Stimulated activated effector memory CD8-positive, alpha-beta T cell treated with anti-CD3 and anti-CD28 coated beads, Interleukin-12 subunit alpha, Interleukin-12 subunit beta, amount 100 ng/mL, for 72 hours (primary cell): ENCODE data around the gene PPARG.

Source experiments
- ATAC-seq: fragments of 150-1000 bp; cut with Tn5 transposase; 2 replicates; pipeline ENCODE4 v1.10.0; 2021
- DNase-seq, 2 donors: peaks; one replicate each; pipeline ENCODE4 v3.0.0; 2021 to 2022; ENCODE audit warnings: low spot score in 2 of 2
- H3K27ac Mint-ChIP-seq: one replicate; pipeline ENCODE4 v1.8.0; 2022; ENCODE audit warnings: mild to moderate bottlenecking, mixed read lengths
- H3K36me3 Mint-ChIP-seq: one replicate; pipeline ENCODE4 v1.8.0; 2022; ENCODE audit warnings: mild to moderate bottlenecking, mixed read lengths
- H3K4me1 Mint-ChIP-seq: one replicate; pipeline ENCODE4 v1.8.0; 2022; ENCODE audit warnings: mixed read lengths
- H3K4me3 Mint-ChIP-seq: one replicate; pipeline ENCODE4 v1.8.0; 2022; ENCODE audit warnings: mild to moderate bottlenecking, mixed read lengths
- H3K9me3 Mint-ChIP-seq: one replicate; pipeline ENCODE4 v1.8.0; 2022; ENCODE audit warnings: mixed read lengths

PPARG gene

DNA sequence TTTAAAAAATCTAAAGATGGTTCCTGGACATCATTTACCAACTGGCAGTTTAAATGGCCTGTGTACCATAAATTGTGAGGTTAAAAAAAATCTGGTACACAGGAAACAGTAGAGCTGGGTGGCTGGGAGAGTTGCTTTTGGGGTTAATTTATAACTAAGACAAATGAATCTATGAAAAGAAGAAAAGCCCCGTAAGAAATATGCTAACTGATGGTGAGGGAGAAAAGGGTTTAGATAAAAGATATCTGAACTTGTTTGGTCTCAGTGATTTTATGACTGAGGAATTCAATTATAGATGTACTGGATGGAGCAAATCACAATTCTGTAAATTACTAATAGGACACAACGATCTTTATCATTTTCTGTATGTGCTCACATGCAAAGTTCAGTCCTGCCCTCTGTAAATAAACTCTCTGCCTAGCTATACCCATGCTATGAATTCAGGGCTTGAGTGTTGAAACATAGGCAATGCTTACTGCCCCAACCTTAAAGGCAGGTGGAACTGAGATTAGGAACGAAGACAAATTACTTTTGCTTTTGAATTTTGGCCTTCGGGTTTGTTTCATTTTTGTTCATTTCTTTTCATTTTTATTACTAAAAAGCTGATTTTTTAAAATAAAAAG, 28.0 kb downstream of the PPARG start:
- Mint-ChIP-seq H3K4me1 (no peaks in the 10 kb centered on the region), H3K27ac (no peak overlapping the region), H3K4me3 (no peak overlapping the region), H3K36me3 (no peaks in the 10 kb centered on the region), H3K9me3 (no peaks in the 10 kb centered on the region)
- DNase-seq (no peak), ATAC-seq (no peak)

DNA sequence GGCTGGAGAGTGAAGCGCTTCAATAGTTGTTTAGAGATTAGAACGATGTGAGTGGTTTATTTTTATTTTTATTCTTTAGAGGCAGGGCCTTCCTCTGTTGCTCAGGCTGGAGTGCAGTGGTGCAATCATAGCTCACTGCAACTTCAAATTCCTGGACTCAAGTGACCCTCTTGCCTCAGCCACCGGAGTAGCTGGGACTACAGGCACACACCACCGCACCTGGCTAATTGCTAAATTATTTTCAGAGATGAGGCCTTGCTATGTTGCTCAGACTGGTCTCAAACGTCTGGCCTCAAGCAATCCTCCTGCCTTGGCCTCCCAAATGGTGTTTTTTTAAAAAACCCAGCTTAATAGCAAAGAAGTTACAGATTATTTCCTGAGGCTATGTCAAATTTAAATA, 29.0 kb downstream of the PPARG start:
- Mint-ChIP-seq H3K27ac (no peak overlapping the region), H3K9me3 (no peaks in the 10 kb centered on the region), H3K36me3 (no peaks in the 10 kb centered on the region), H3K4me1 (no peaks in the 10 kb centered on the region), H3K4me3 (no peak overlapping the region)
- DNase-seq (no peak), ATAC-seq (no peak)

DNA sequence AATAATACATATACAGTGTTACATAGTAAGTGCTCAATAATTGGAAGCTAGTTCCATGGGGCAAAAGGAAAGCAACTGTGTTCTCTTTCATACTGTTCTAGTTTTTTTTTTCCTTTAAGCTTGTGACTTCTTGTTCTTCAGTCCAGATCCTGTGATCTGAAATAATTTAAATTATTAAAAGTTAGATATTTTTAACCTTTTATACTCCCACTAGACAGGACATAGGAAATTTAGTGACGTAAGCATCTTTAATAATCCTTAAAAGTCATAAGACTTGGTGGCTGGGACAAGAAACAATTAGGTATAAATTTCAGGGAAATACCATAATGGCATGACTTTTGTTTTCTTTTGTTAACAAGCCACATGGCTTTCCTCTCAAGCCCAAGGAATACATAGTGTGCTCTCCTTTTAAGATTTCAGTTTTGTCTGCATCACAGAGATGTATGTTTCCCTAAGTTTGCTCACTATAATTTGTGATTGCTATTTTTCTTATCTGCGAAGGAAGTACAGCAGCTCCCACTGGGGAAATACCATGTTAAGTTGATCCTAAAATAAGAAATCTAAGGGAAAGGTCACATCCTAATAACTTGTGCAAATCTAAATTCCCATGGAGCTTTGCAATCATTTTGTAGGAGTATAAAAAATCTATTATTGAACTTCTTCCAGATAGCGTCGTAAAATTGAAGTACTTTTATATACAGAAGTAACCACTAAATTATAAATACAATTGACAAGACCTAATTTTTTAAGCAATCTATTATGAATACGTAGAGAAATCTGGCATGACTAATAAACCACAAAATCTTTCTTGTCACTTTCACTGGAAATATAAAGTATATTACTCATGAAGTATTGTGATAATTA, 30.1 kb downstream of the PPARG start:
- H3K9me3 Mint-ChIP-seq = no peaks in the 10 kb centered on the region
- no peaks in the 10 kb centered on the region for H3K4me1 Mint-ChIP-seq
- DNase-seq = no peak
- no peak overlapping the region for H3K27ac Mint-ChIP-seq
- H3K4me3 Mint-ChIP-seq = no peak overlapping the region
- no peaks in the 10 kb centered on the region for H3K36me3 Mint-ChIP-seq
- ATAC-seq = no peak

DNA sequence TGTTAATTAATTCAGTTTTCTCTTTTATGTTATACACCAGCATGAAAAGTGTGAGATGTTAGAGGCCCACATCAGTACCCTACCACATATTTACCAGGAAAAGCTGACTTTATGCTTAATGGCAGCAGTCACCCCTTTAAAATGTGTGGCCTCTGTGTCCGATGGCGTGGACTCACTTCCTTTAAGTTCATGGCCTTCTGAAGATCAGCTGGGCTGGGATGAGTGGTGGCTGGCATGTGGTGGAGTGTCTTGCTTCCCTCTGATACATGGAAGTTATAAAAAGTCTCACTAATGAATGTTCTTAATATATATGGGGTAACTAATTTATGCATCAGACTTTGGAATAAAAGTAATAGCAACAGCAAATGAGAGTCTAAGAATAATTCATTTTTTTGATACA, 32.1 kb downstream of the PPARG start:
- Mint-ChIP-seq H3K9me3 (no peaks in the 10 kb centered on the region), H3K27ac (no peak overlapping the region), H3K36me3 (no peaks in the 10 kb centered on the region), H3K4me1 (no peaks in the 10 kb centered on the region), H3K4me3 (no peak overlapping the region)
- ATAC-seq (no peak), DNase-seq (no peak)

DNA sequence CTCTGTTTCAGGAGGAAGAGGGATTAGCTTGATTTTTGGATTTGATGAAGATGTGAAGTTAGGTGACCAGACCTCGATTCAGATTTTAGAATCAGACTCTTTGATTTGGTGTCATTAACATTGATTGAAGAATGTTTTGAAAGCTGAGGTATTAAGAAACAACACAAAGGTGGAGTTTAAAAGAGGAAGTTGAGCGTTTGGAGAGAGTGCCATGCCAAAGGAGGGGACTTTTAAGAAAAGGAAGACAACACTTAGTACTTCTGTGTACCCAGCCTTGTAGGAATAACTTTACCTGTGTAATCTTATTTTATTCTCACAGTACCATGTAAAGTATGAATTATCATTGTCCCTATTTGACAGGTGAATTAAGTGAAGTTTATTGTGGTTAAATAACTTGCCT, 34.4 kb downstream of the PPARG start:
- H3K4me1 Mint-ChIP-seq = no peaks in the 10 kb centered on the region
- no peak for ATAC-seq
- no peak overlapping the region for H3K4me3 Mint-ChIP-seq
- no peaks in the 10 kb centered on the region for H3K9me3 Mint-ChIP-seq
- DNase-seq = no peak
- no peaks in the 10 kb centered on the region for H3K36me3 Mint-ChIP-seq
- no peak overlapping the region for H3K27ac Mint-ChIP-seq

DNA sequence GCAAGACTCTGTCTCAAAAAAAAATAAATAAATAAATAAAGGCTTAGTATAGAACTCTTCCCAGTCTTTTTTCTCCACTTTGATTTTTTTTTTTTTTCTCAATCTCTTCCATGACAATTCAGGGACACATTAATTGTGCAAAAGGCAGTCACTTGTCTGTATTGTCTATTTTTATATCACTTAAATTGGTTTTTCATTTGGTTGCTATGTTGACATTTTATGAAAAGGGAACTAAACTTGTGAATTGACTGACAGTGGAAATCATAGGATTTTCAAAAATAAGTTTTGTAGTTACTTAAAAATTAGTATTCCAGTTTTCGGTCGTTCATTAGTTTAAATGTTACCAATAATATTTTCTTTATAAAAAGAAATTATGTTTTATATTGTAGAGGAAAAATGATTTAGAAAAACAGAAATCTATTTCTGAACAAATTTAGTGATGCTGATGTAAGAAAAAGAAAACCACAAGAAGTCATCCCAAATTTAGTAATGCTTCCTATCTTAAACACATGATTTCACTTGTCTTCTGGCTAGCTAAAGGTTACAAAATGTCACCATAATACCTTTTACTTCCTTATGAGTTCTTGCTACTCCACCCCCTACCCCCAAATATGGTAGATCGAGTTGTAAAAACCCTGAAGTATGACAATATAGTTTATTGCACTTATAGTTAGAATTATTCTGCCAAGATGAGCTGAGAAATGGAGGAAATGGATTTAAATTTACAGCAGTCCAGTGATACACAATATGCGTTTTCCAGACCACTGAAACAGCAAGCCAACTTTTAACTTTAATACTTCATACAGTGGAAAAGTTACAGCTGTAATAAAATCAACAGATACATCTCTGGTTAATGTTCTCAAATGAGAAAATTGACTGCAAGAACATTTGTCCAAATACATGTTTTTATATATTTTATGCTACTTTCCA, 37.0 kb downstream of the PPARG start:
- DNase-seq = no peak
- Mint-ChIP-seq H3K27ac (no peak overlapping the region), H3K36me3 (no peaks in the 10 kb centered on the region), H3K4me3 (no peak overlapping the region), H3K9me3 (no peaks in the 10 kb centered on the region), H3K4me1 (no peaks in the 10 kb centered on the region)
- ATAC-seq = no peak

DNA sequence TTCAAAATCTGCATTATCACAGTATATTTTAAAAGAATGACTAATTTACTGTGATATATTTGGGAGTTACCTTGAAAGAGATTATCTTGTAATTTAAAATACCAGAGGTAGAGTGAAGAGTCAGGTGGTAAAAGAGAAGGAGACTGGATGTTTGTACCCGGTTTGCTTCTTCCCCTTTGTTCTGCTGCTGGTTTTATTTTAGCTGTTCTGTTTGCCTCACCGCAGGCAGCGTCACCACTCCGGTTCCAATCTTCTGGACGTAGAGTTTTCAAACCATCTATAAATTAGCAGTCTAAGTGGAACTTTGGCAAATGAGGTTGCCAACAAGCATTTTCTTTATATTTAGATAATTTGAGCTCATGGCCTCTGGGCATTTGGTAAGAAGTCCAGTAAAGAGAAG, 38.2 kb downstream of the PPARG start:
- Mint-ChIP-seq H3K27ac (no peak overlapping the region), H3K4me3 (no peak overlapping the region), H3K9me3 (no peaks in the 10 kb centered on the region), H3K4me1 (no peaks in the 10 kb centered on the region), H3K36me3 (no peaks in the 10 kb centered on the region)
- ATAC-seq = no peak
- DNase-seq = no peak

DNA sequence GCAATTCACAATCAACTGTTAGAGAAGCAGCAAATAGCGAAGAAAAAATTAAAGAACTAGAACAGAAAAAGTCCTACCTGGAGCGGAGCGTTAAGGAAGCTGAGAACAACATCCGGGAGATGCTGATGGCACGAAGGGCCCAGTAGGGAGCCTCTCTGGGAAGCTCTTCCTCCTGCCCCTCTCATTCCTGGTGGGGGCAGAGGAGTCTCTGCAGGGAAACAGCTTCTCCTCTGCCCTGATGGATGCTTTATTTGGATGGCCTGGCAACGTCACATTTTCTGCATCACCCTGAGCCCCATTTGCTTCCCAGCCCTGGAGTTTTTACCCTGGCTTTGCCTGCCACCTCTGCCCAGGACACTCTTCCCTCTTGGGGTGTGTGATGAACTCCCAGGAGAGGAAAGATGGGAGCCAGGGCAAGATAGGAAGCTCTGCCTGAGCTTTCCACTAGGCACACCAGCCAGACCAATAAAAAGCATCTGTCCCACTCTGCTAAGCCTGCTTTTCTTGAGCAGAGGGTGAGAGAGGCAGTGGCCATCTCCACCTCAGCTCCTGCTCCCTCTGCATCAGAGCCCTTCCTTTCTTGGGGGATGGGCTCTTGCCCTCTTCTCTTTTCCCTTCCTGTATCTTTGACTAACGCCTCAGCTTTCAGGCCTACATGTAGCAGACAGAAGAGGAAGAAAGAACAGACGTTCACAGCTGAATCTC, 39.4 kb downstream of the PPARG start:
- DNase-seq (no peak), ATAC-seq (no peak)
- Mint-ChIP-seq H3K4me1 (no peaks in the 10 kb centered on the region), H3K4me3 (no peak overlapping the region), H3K27ac (no peak overlapping the region), H3K36me3 (no peaks in the 10 kb centered on the region), H3K9me3 (no peaks in the 10 kb centered on the region)

DNA sequence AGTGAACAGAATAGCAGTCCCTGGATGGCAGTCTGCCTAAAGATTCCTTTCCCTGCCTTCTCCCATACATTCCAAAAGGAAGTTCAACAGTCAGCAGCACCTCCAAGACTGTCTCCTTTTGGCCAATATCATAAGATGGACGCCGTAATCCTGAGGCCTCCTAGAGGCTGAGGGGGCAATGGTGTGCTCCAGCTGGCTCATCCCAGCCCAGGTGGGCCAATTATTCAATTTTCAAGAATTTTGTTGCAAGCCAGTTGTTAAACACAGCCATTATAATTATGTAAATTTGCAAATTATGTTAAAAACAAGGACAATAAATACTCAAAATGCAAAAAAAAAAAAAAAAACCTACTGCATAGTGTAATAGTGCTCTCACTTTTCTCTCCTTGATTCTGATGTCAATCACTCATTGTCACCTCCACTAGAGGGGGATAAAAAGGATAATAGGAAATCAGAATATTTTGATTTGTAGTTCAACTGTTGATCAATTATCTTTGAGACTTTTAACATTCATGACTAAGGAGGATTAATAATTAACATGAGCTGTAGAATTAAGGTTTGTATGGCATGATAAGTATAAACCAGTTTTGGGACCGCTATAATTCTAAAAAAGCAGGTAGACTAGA, 40.1 kb downstream of the PPARG start:
- Mint-ChIP-seq H3K4me3 (no peak overlapping the region), H3K27ac (no peak overlapping the region), H3K36me3 (no peaks in the 10 kb centered on the region), H3K9me3 (no peaks in the 10 kb centered on the region), H3K4me1 (no peaks in the 10 kb centered on the region)
- no peak for DNase-seq
- no peak for ATAC-seq

DNA sequence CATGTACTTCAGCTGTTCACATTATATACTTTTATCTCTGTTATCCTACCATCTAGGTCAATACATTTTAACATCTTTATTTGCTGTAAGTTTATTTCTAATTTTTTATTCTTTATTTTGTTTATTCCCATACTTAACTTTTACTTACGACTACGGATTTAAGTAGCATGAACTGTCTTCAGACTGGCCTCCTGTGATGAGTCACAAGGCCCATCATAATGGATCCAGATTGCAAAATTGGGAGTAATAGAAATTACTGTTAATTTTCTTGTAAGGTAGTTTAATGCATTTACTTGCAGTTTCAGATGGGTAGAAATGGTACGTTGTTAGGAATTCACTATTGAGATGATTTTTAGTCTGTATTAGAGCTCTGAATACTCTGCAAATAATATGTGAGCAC, 45.9 kb downstream of the PPARG start:
- no peaks in the 10 kb centered on the region for H3K36me3 Mint-ChIP-seq
- H3K9me3 Mint-ChIP-seq = no peaks in the 10 kb centered on the region
- H3K27ac Mint-ChIP-seq = no peak overlapping the region
- no peak overlapping the region for H3K4me3 Mint-ChIP-seq
- ATAC-seq (no peak), DNase-seq (no peak)
- H3K4me1 Mint-ChIP-seq = peaks cover 18% of the 10 kb centered on the region

DNA sequence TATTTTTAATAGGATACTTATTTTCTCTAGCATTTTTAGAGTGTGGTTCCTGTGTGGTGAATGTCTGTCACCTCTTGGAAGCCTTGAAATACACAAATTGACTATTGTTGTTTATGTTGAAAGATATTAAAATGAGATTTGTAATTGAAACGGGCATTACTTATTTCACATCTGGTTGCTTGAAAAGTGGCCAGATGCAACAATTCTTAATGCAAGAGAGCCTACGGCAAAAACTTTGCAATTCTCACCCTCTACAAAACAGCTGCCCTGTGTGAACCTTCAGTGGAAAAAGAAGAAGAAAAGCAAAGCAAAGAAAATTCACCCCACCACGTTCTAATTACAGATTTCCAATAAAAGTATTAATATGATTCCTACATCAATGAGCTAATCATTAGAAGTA, 46.6 kb downstream of the PPARG start:
- H3K27ac Mint-ChIP-seq = no peak overlapping the region
- H3K4me3 Mint-ChIP-seq = peak overlapping the region; percentile 48

DNA sequence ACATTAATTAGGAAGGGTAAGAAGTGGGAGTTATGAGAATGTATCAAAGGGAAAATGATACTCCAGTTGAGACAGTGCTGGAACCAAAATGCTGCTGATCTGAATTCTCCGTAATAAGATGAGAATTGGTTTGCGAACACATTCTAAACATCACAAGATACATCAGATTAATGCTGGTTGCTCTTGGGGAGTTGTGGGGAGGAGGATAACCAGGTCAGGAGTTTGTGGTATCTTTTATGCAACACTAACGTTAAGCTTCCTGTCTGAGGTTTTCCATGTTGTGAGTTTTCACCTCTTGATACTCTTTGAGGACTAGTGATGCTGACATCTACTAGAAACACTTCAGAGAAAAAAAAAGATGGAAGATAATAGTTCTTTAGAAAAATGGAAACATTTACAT, 47.2 kb downstream of the PPARG start:
- Mint-ChIP-seq H3K4me3 (peak overlapping the region; percentile 48), H3K4me1 (peaks cover 18% of the 10 kb centered on the region), H3K27ac (no peak overlapping the region), H3K9me3 (no peaks in the 10 kb centered on the region), H3K36me3 (no peaks in the 10 kb centered on the region)
- ATAC-seq (peak; percentile 74), DNase-seq (no peak)

More for the DNA sequence above, 46.6 kb downstream of the PPARG start:
- Mint-ChIP-seq H3K36me3 (no peaks in the 10 kb centered on the region), H3K9me3 (no peaks in the 10 kb centered on the region), H3K4me1 (peaks cover 18% of the 10 kb centered on the region)
- no peak for ATAC-seq
- no peak for DNase-seq

DNA sequence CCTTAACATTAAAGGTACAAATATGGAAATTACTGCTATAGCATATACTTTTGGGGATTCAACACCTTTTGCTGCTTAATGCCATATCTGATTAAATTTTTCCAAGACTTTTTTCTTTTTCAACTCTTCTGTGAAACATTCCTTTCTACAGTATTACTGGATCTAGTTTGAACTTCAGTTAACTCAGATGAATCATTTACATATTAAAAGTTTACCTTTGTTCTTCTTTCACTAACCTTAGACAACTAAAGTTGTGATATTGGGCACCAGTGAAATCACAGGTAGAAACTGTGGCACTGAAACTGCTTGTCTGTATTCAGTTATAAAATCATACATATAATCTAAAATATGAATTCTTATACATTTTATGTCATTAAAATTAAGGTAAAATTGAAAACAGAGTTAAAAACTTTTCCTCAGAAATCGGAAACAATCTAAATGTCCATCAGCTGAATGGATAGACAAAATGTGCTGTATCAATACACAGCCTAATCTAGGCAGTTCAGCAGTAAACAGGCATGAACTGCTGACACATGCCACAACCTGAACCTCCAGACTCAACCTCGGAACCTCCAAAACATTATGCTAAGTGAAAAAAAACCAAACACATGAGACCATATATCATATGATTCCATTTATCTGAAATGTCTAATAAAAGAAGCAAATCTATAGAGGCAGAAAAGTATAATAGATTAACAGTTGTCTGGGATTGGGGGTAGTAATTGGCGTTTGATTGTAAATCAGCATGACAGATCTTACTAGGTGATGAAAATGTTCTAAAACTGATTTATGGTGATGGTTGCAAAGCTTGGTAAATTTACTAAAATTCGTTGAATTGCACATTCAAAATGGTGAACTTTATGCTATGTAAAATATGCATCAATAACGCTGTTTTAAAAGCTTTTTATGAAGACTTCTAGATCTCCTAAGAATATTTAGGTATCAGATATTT, 50.0 kb downstream of the PPARG start:
- H3K4me1 Mint-ChIP-seq = peaks cover 18% of the 10 kb centered on the region
- no peak overlapping the region for H3K27ac Mint-ChIP-seq
- H3K36me3 Mint-ChIP-seq = no peaks in the 10 kb centered on the region
- no peak for ATAC-seq
- no peak for DNase-seq
- H3K4me3 Mint-ChIP-seq = no peak overlapping the region
- H3K9me3 Mint-ChIP-seq = no peaks in the 10 kb centered on the region
